Activated T-helper 1 cell treated with Interleukin-2 at 50 U/mL for 16 hours (primary cell): Measurements from ENCODE around the gene CNTRL.
A peak's percentile ranks its signal among the peaks of the same experiment; 100 is the strongest.
"Not testable (repeated sequence)": the region's sequence is repeated elsewhere in the genome, so short reads cannot be mapped to it uniquely, and the experiment has no call there.

Experiments used
- DNase-seq: peaks from one replicate; pipeline ENCODE4 v3.0.0-alpha.2; 2020; ENCODE audit warnings: low read depth

The CNTRL gene, protein sequence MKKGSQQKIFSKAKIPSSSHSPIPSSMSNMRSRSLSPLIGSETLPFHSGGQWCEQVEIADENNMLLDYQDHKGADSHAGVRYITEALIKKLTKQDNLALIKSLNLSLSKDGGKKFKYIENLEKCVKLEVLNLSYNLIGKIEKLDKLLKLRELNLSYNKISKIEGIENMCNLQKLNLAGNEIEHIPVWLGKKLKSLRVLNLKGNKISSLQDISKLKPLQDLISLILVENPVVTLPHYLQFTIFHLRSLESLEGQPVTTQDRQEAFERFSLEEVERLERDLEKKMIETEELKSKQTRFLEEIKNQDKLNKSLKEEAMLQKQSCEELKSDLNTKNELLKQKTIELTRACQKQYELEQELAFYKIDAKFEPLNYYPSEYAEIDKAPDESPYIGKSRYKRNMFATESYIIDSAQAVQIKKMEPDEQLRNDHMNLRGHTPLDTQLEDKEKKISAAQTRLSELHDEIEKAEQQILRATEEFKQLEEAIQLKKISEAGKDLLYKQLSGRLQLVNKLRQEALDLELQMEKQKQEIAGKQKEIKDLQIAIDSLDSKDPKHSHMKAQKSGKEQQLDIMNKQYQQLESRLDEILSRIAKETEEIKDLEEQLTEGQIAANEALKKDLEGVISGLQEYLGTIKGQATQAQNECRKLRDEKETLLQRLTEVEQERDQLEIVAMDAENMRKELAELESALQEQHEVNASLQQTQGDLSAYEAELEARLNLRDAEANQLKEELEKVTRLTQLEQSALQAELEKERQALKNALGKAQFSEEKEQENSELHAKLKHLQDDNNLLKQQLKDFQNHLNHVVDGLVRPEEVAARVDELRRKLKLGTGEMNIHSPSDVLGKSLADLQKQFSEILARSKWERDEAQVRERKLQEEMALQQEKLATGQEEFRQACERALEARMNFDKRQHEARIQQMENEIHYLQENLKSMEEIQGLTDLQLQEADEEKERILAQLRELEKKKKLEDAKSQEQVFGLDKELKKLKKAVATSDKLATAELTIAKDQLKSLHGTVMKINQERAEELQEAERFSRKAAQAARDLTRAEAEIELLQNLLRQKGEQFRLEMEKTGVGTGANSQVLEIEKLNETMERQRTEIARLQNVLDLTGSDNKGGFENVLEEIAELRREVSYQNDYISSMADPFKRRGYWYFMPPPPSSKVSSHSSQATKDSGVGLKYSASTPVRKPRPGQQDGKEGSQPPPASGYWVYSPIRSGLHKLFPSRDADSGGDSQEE (N-terminal part only)

GRCh38 chr9:121074370-121075250 lies at the start of gene CNTRL:
CNTRL (plus strand) TSS chr9:121074955; CDS start chr9:121088327, 13,372 bp downstream.
- peak; percentile 72 for DNase-seq

- no peak for DNase-seq
Observed at GRCh38 chr9:121026260-121026691, 48.5 kb upstream of the CNTRL start.

- no peak for DNase-seq
Observed at GRCh38 chr9:121026768-121027167, 48.0 kb upstream of the CNTRL start.

DNA sequence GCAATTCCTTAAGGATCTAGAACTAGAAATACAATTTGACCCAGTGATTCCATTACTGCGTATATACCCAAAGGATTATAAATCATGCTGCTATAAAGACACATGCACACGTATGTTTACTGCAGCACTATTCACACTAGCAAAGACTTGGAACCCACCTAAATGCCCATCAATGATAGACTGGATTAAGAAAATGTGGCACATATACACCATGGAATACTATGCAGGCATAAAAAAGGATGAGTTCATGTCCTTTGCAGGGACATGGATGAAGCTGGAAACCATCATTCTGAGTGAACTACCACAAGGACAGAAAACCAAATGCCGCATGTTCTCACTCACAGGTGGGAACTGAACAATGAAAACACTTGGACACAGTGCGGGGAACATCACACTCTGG lies 46.5 kb upstream of the CNTRL start:
- not testable (repeated sequence) for DNase-seq

GRCh38 chr9:121029469-121029868 lies 45.3 kb upstream of the CNTRL start:
- DNase-seq, result no peak

DNA sequence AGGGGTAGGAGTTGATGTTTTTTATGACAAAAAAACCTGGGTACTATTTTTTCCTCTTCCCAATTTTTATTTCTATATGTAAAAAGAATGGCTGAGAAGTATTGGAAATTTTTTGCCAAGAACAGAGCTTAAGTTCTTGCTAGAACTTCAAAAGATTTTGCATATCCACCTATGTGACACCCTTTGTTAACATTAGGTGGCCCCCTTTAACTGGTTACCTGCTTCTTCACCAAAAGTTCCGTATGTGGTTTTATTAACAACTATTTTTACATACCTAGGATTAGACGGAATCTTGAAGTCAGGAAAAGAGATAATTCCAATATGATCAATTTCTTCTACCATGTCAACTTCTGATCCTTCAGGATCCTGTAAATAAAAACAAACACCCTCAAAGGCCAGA lies 40.2 kb upstream of the CNTRL start:
- DNase-seq, result no peak

GRCh38 chr9:121035717-121036116 lies 39.0 kb upstream of the CNTRL start:
- not testable (repeated sequence) for DNase-seq

DNA sequence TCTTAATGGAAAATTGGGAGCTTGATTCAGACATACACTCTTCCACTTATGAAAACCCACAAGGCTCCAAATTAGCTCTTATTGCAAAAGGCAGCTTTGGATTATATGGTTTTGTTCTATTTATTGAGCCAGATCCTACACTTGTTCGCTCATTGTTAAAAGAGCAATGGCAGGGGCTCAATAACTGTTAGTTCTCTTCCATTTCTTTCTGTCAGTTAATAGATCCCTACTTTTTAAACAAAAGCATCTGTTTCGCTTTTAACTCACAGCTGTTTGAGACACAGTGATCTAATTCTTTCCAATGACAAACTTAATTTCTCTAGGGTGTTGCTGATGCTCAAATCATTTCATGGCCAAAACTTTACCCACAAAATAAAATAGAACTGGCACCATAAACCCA lies 36.4 kb upstream of the CNTRL start:
- DNase-seq, result no peak

DNA sequence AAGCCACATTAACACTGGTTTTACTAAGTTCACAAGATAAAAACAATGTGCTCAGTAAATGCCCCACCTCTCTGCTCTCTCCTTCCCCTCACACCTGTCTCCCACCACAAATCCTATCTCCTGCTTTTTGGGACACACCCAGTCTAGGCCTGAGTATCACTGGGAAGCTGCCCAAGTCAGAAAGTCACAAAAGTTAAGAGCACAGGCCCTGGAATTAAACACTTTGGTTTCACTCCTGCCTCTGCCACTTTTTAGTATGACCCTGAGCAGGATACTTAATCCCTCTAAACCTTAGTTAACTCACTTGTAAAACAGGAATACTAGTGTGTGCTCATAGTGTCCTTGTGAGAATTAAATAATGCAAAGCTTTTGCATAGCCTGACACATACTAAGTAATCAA lies 36.0 kb upstream of the CNTRL start:
- DNase-seq, result no peak

DNA sequence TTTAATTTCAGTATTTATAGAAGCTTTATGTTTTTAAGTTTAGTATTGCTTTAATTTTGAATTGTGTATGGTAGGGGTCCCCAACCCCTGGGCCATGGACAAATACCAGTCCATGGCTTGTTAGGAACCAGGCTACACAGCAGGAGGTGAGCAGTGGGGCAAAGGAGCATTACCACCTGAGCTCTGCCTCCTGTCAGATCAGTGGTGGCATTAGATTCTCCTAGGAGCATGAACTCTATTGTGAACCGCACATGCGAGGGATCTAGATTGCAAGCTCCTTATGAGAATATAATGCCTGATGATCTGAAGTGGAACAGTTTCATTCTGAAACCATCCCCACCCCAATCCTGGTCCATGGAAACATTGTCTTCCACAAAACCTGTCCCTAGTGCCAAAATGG lies 26.6 kb upstream of the CNTRL start:
- no peak for DNase-seq

GRCh38 chr9:121048618-121049017 lies 26.1 kb upstream of the CNTRL start:
- no peak for DNase-seq

GRCh38 chr9:121050128-121050988 lies 24.4 kb upstream of the CNTRL start, which contains the start of gene C5:
C5 (minus strand) TSS chr9:121050275; CDS start chr9:121050246, 29 bp downstream.
- no peak for DNase-seq

GRCh38 chr9:121053544-121053943 lies 21.2 kb upstream of the CNTRL start:
- DNase-seq, result no peak

DNA sequence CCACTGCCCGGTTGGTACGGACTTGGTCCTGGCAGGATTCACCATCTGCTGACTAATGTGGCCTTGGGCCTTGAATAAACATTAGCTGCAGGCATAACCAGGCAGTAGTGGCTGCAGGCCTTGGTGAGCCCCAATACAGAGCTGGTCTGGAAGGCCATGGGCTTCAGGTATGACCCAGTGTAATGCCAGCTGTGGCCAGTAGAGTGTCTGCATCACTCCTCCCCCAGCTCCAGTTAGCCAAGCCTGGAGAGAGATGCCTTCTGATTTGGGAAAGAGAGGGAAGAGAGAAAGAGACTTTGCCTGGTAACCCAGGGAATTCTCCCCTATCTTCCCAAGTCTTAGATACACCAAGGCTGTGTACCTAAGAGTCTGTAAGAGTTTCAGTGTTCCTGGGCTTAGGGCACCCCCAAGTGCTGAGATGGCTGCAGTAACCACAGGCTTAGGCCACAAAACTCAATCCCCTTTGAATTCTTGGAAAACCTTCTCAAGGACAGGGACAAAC lies 19.1 kb upstream of the CNTRL start:
- DNase-seq, result no peak

- DNase-seq, result no peak
Observed at GRCh38 chr9:121057821-121058220, 16.9 kb upstream of the CNTRL start.

DNA sequence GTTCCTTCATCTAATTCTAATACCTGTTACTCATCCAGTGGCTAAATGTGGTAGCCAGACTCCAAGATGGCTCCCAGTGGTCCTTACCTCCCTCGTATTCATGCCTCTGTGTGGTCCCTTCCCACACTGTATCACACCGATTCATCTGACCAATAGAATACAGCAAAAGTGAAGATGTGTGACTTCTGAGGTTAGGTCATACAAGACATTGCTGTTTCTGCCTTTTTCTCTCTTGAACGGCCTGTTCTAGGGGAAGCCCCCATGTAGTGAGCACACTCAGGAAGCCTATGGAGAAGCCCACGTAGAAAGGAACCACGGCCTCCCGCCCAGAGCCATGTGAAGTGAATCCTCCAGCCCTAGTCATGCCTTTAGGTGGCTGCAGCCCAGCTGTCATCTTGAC lies 15.2 kb upstream of the CNTRL start:
- no peak for DNase-seq

DNA sequence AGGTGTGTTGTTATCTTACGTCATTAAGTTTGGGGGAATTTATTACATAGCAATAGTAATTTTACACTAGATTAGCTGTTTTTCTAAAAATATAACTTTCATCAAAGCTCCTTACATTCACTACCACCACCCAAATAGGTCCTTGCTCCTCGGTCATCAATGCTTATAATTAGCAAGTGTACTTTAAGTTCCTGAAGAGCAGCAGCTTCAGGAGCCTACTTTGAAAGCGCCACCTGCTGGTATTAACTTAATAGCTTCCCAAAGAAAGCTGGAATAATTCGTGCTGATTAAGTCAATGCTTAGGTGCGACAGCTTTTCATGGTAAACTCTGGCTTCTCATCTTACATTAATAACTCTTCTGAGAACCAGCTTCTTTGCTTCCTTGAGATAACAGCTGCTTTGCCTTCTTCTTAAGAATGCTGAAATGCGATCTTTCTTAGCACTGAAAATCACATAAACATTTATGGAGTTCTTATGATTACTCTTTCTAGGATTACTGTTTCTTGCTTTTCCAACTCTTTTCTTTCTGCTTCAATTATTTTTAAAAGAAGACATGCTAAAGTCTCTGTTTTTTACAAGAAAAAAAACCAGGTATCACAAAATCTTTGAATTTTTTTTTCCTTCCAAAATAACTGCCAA lies 14.6 kb upstream of the CNTRL start:
- no peak for DNase-seq

DNA sequence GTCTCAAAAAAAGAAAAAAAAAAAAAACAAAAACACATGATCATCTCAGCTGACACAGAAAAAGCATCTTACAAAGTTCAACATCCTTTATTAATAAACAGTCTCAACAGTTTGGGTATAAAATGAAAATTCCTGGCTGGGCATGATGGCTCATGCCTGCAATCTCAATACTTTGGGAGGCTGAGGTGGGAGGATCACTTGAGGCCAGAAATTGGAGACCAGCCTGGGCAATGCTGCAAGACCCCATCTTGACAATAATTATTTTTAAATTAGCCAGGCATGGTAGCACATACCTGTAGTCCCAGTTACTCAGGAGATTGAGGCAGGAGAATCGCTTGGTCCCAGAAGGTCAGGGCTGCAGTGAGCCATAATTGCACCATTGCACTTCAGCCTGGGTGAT lies 7.9 kb upstream of the CNTRL start:
- no peak for DNase-seq

DNA sequence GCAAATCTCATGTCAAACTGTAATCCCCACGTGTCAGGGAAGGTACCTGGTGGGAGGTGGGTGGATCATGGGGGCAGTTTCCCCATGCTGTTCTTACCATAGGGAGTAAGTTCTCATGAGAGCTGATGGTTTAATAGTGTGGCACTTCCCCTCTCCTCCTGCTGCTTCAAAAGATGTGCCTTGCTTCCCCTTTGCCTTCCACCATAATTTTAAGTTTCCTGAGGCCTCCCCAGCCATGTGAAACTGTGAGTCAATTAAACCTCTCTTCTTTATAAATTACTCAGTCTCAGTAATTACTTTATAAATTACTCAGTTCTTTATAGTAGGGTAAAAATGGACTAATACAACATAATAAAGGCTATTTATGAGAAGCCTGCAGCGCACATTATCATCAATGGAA lies 7.1 kb upstream of the CNTRL start:
- no peak for DNase-seq

DNA sequence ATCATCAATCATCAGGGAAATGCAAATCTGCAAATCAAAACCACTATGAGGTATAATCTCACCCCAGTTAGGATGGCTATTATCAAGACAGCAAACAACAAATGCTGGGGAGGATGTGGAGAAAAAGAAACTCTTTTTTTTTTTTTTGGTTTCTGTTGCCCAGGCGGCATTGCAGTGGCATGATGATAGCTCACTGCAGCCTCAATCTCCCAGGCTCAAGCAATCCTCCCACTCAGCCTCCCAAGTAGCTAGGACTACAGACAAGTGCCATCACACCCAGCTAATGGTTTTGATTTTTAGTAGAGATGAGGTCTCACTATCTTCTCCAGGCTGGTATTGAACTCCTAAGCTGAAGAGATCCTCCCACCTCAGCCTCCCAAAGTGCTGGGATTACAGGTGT lies 5.4 kb upstream of the CNTRL start:
- DNase-seq, result no peak
